ENCODE data around the gene WDR90. TPM values are rescaled to one million over a fixed set of nuclear protein-coding genes. Genes with fewer than 3 reads are reported as not detected.

WDR90 gene
- total and polyA plus RNA-seq, 2 of the 13 experiments (the other 11 are each of a cell fraction or from before 2014, with no cell fraction given), result 14.9 to 28.9 TPM

DNA sequence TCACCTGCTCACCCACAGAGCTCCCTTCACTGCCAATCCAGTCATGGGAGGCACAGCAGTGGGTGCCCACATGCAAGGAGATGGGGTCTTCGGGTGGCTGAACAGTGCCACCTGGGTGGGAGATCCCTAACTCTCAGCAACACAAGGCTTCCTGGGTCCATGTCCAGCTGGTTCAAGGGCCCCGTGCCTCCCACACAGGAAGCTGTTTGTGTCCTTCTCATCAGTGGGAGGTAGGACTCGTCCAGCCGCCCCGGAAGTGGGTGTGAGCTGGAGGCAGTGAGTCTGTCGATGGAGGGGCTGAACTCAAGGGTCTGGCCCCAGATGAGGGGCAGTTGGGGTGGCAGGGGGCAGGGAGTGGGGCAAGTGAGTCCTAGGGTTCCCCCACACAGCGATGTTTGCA, 54.9 kb downstream of the WDR90 start:
- intact Hi-C loops (cut with micrococcal nuclease; ENCODE audit: unreplicated experiment), result no loop called here
- Histone ChIP-seq H3K9me3 (ENCODE audit: low read length) (no peaks in the 10 kb centered on the region), H4K20me1 (ENCODE audit: insufficient read depth, low read length) (peaks cover 3% of the 10 kb centered on the region; the same call in 1 of the 2 replicates), H3K27ac (ENCODE audit: extremely low read length, insufficient read depth, low read length) (no peak overlapping the region), H3K9ac (ENCODE audit: insufficient read depth, low read depth, low read length) (no peak overlapping the region), H3K4me3 (replicated peaks in 1 of 3; ENCODE audit: insufficient read depth in 1 of 3, low read depth in 2 of 3, low read length in 3 of 3) (no peak overlapping the region), H3K36me3 (replicated peaks in 1 of 2; ENCODE audit: control insufficient read depth in 1 of 2, insufficient read depth in 2 of 2, low read length in 2 of 2) (no peaks in the 10 kb centered on the region), H3K79me2 (ENCODE audit: insufficient read depth, low read length) (no peaks in the 10 kb centered on the region), H3K27me3 (ENCODE audit: control insufficient read depth in 1 of 2, insufficient read depth in 2 of 2, low read length in 2 of 2) (peaks cover 32 to 79% of the 10 kb centered on the region in 2 experiments), H2AFZ (ENCODE audit: low read length) (no peak overlapping the region), H3K4me1 (ENCODE audit: insufficient read depth, low read length) (no peaks in the 10 kb centered on the region), H3K4me2 (ENCODE audit: low read depth, low read length) (no peak overlapping the region)
- 4% methylated on average over 5 of the region's 7 CpGs for WGBS (ENCODE audit: low lambda C conversion rate)
- BruUV-seq (replicated peaks), result no TSS peak
- no peak for ATAC-seq
- FAIRE-seq, result no peak
- CTCF ChIA-PET (ENCODE audit: low intra/inter-chr PET ratio, low total read pairs), result no interaction called here
- no peak for DNase-seq (ENCODE audit: low spot score)
- in situ Hi-C loops (cut with HindIII; ENCODE audit: extremely low pct_ligation_motif_present, low pct_unique_long_range_greater_than_20kb), result no loop called here
- POLR2A ChIA-PET, result no interaction called here
- TF ChIP-seq WIZ (CRISPR knock-in tag; IDR thresholded peaks at IDR 0.05), result no peak
- TF ChIP-seq ONECUT2 (CRISPR knock-in tag; IDR thresholded peaks at IDR 0.05), result no peak
- no peak for TF ChIP-seq ZNF44 (CRISPR knock-in tag; IDR thresholded peaks at IDR 0.05)
- no peak for TF ChIP-seq NFATC3 (CRISPR knock-in tag; IDR thresholded peaks at IDR 0.05)
- TF ChIP-seq MAZ (IDR thresholded peaks at IDR 0.05; ENCODE audit: borderline replicate concordance, low read depth, low read length), result no peak
- no peak for TF ChIP-seq MAZ (CRISPR knock-in tag; IDR thresholded peaks at IDR 0.05; ENCODE audit: low read depth)
- TF ChIP-seq, protein P1, sequence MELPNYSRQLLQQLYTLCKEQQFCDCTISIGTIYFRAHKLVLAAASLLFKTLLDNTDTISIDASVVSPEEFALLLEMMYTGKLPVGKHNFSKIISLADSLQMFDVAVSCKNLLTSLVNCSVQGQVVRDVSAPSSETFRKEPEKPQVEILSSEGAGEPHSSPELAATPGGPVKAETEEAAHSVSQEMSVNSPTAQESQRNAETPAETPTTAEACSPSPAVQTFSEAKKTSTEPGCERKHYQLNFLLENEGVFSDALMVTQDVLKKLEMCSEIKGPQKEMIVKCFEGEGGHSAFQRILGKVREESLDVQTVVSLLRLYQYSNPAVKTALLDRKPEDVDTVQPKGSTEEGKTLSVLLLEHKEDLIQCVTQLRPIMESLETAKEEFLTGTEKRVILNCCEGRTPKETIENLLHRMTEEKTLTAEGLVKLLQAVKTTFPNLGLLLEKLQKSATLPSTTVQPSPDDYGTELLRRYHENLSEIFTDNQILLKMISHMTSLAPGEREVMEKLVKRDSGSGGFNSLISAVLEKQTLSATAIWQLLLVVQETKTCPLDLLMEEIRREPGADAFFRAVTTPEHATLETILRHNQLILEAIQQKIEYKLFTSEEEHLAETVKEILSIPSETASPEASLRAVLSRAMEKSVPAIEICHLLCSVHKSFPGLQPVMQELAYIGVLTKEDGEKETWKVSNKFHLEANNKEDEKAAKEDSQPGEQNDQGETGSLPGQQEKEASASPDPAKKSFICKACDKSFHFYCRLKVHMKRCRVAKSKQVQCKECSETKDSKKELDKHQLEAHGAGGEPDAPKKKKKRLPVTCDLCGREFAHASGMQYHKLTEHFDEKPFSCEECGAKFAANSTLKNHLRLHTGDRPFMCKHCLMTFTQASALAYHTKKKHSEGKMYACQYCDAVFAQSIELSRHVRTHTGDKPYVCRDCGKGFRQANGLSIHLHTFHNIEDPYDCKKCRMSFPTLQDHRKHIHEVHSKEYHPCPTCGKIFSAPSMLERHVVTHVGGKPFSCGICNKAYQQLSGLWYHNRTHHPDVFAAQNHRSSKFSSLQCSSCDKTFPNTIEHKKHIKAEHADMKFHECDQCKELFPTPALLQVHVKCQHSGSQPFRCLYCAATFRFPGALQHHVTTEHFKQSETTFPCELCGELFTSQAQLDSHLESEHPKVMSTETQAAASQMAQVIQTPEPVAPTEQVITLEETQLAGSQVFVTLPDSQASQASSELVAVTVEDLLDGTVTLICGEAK (IDR thresholded peaks at IDR 0.05), result no peak
- TF ChIP-seq, protein P1 (CRISPR knock-in tag; IDR thresholded peaks at IDR 0.05), result no peak
- TF ChIP-seq CBX5 (CRISPR knock-in tag; IDR thresholded peaks at IDR 0.05; ENCODE audit: borderline replicate concordance), result no peak
- no peak for TF ChIP-seq ISL2 (CRISPR knock-in tag; IDR thresholded peaks at IDR 0.05)
- TF ChIP-seq SPEN (CRISPR knock-in tag; IDR thresholded peaks at IDR 0.05; ENCODE audit: low read depth), result no peak
- TF ChIP-seq RAD21 (CRISPR knock-in tag; IDR thresholded peaks at IDR 0.05), result no peak
- no peak for TF ChIP-seq JUNB (CRISPR knock-in tag; IDR thresholded peaks at IDR 0.05; ENCODE audit: borderline replicate concordance)
- TF ChIP-seq SOX13 (IDR thresholded peaks at IDR 0.05), result no peak
- no peak for TF ChIP-seq SOX13 (CRISPR knock-in tag; conservative IDR thresholded peaks at IDR 0.05 in 1 of 2, IDR thresholded peaks at IDR 0.05 in 1 of 2)
- no peak for TF ChIP-seq SRSF4 (IDR thresholded peaks at IDR 0.05; ENCODE audit: low read depth, low read length, poor library complexity, severe bottlenecking)
- no peak for TF ChIP-seq STAG1 (CRISPR knock-in tag; IDR thresholded peaks at IDR 0.05)
